HepG2 (cell line): ENCODE results near the gene PDS5B. TPM values are rescaled to one million over a fixed set of nuclear protein-coding genes. Genes with fewer than 3 reads are reported as not detected.

Experiments
- BCL6 ChIP-seq: IDR thresholded peaks from 2 replicates; pipeline ENCODE4 v1.6.1; 2016; ENCODE audit warnings: missing genetic modification reagents, missing compliant biosample characterization
- CTCF ChIP-seq: sonication (generic); formaldehyde crosslinking; IDR thresholded peaks from 2 replicates; pipeline ENCODE4 v1.5.0; 2020; ENCODE audit warnings: mild to moderate bottlenecking, missing genetic modification reagents, moderate library complexity
- ELF3 ChIP-seq: IDR thresholded peaks from 2 replicates; pipeline ENCODE4 v1.6.1; 2016; ENCODE audit warnings: missing genetic modification reagents, missing compliant biosample characterization
- KDM5A ChIP-seq: fragments of 200-600 bp; sonication (generic); IDR thresholded peaks from 2 replicates; pipeline ENCODE4 v1.7.0; 2018; ENCODE audit warnings: antibody characterized with exemption, mild to moderate bottlenecking, low read length, borderline replicate concordance
- MZF1 ChIP-seq: sonication (generic); formaldehyde crosslinking; IDR thresholded peaks from 2 replicates; pipeline ENCODE4 v1.8.1; 2023; ENCODE audit warnings: mild to moderate bottlenecking, missing genetic modification reagents, borderline replicate concordance
- PHF21A ChIP-seq: sonication (generic); formaldehyde crosslinking; IDR thresholded peaks from 2 replicates; pipeline ENCODE4 v1.5.0; 2020; ENCODE audit warnings: mild to moderate bottlenecking, missing genetic modification reagents
- PHF8 ChIP-seq: sonication (generic); formaldehyde crosslinking; IDR thresholded peaks from 2 replicates; pipeline ENCODE4 v1.5.0; 2020; ENCODE audit warnings: missing genetic modification reagents
- SIN3A ChIP-seq: IDR thresholded peaks from 2 replicates; pipeline ENCODE4 v1.6.1; 2011; ENCODE audit warnings: low read depth, mild to moderate bottlenecking, control low read depth, low read length, borderline replicate concordance
- SMAD1 ChIP-seq: sonication (generic); formaldehyde crosslinking; IDR thresholded peaks from 2 replicates; pipeline ENCODE4 v1.4.0; 2020; ENCODE audit warnings: missing genetic modification reagents, low read depth, mild to moderate bottlenecking, borderline replicate concordance
- ZHX1 ChIP-seq: sonication (generic); formaldehyde crosslinking; IDR thresholded peaks from 2 replicates; pipeline ENCODE4 v1.8.1; 2022; ENCODE audit warnings: low read depth, mild to moderate bottlenecking, missing genetic modification reagents
- ZNF350 ChIP-seq: sonication (generic); formaldehyde crosslinking; IDR thresholded peaks from 2 replicates; pipeline ENCODE4 v1.4.0; 2020; ENCODE audit warnings: mild to moderate bottlenecking, low read depth, missing genetic modification reagents, borderline replicate concordance
- polyA plus RNA-seq, 8 experiments: library from polyadenylated mRNA; depleted of rRNA in 3 of 8; stranded (reverse) in 7 of 8; unstranded in 1 of 8; fragments of >200 nt; fragmentation: Illumina TruSeq in 4 of 8; extraction: Trizol in 4 of 8; gene quantifications; 2 replicates each; pipeline versions ENCODE4 v1.2.1 to v1.2.3, GENCODE V29; 2011 to 2016; ENCODE audit warnings: low read depth in 4 of 8, missing spikeins in 1 of 8, mixed read lengths in 1 of 8; ENCODE audit not compliant: insufficient read depth in 1 of 8
- total RNA-seq, 5 experiments: library from RNA; depleted of rRNA; stranded (reverse); fragments of >200 nt; fragmentation: Illumina TruSeq; extraction: Trizol; gene quantifications; 2 replicates each; pipeline ENCODE4 v1.2.3, GENCODE V29; 2016; ENCODE audit warnings: low read depth in 1 of 5
- TF ChIP-seq, protein P1 (sequence below): sonication (generic); formaldehyde crosslinking; IDR thresholded peaks from 2 replicates; pipeline ENCODE4 v1.5.0; 2020; ENCODE audit warnings: mild to moderate bottlenecking, missing genetic modification reagents
- TF ChIP-seq, protein P2 (sequence below): sonication (generic); formaldehyde crosslinking; IDR thresholded peaks from 2 replicates; pipeline ENCODE4 v1.8.0; 2022; ENCODE audit warnings: missing genetic modification reagents, mild to moderate bottlenecking, inconsistent platforms, borderline replicate concordance
- TF ChIP-seq, protein P3 (sequence below): sonication (generic); formaldehyde crosslinking; IDR thresholded peaks from 2 replicates; pipeline ENCODE4 v1.5.1; 2020; ENCODE audit warnings: missing genetic modification reagents, mild to moderate bottlenecking, borderline replicate concordance
- TF ChIP-seq, protein P4 (sequence below): IDR thresholded peaks from 2 replicates; pipeline ENCODE4 v1.6.1; 2016; ENCODE audit warnings: missing biosample characterization, missing genetic modification reagents, low read depth

The PDS5B gene
- total and polyA plus RNA-seq, 2 of the 13 experiments (the other 11 are each of a cell fraction or from before 2014, with no cell fraction given), result 5.8 to 24.6 TPM

DNA sequence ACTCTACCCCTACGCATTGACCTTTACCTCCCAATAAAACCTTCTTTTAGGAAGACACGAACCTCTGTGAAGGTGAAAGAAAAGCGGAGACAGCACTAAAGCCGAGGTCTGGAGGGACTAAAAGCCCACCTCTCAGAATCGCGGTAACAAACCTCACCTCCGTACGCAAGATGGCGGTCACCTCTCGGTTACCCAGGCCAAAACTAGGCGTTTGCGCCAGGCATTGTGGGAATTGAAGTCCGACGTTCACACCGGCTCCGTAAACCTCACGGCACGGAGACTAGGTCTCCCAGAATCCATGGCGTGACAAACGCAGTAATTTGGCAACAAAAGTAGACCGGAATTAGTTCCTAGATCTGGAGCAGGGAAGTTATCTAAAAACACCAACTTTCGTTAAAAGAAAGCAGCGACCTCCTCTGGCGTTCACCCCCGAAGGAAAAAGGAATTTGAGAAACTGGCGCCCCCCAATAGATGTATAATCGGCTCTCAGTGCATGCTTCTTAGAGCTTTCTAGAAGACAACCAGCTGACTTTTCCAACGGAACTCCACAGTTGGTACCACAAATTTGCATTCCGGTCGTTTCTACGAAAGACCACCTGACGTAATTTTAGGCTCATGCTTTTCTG, 47.5 kb upstream of the PDS5B start, which contains the start of gene N4BP2L2 (continued):
- TF ChIP-seq KDM5A (peak; percentile 86), CTCF (CRISPR knock-in tag) (peak; percentile 78), MZF1 (CRISPR knock-in tag) (no peak), ELF3 (CRISPR knock-in tag) (peak; percentile 79), PHF8 (peak; percentile 76), ZNF350 (CRISPR knock-in tag) (peak; percentile 84; the same call in 1 of the 2 replicates), SMAD1 (CRISPR knock-in tag) (no peak), SIN3A (0 out of 2 replicates have a peak, but pooled peaks have one; percentile 48), PHF21A (CRISPR knock-in tag) (peak; percentile 58; the same call in 1 of the 2 replicates), ZHX1 (CRISPR knock-in tag) (peak; percentile 93), BCL6 (peak; percentile 74)
- TF ChIP-seq, protein P1, sequence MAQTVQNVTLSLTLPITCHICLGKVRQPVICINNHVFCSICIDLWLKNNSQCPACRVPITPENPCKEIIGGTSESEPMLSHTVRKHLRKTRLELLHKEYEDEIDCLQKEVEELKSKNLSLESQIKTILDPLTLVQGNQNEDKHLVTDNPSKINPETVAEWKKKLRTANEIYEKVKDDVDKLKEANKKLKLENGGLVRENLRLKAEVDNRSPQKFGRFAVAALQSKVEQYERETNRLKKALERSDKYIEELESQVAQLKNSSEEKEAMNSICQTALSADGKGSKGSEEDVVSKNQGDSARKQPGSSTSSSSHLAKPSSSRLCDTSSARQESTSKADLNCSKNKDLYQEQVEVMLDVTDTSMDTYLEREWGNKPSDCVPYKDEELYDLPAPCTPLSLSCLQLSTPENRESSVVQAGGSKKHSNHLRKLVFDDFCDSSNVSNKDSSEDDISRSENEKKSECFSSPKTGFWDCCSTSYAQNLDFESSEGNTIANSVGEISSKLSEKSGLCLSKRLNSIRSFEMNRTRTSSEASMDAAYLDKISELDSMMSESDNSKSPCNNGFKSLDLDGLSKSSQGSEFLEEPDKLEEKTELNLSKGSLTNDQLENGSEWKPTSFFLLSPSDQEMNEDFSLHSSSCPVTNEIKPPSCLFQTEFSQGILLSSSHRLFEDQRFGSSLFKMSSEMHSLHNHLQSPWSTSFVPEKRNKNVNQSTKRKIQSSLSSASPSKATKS (CRISPR knock-in tag), result peak; percentile 51; the same call in 1 of the 2 replicates
- TF ChIP-seq, protein P2, sequence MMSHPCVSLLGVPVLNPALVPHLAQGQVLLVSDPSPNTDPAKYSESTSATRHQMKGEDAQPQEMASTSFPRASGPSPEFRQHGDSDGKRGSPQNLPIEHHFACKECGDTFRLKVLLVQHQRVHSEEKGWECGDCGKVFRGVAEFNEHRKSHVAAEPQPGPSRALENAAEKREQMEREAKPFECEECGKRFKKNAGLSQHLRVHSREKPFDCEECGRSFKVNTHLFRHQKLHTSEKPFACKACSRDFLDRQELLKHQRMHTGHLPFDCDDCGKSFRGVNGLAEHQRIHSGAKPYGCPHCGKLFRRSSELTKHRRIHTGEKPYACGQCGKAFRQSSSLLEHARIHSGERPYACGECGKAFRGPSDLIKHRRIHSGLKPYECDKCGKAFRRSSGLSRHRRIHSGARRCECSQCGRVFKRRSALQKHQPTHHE (CRISPR knock-in tag), result no peak
- TF ChIP-seq, protein P3, sequence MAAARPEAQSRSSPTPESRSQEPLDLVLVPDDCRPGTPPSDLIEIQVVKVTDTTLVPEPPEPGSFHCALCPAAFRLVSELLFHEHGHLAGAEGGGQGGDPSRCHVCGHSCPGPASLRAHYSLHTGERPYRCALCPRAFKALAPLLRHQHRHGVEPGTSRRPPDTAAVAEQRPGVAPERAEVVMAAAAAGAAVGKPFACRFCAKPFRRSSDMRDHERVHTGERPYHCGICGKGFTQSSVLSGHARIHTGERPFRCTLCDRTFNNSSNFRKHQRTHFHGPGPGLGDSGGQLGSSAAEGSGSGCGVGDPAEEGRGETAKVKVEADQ (CRISPR knock-in tag), result 0 out of 2 replicates have a peak, but pooled peaks have one; percentile 30
- TF ChIP-seq, protein P4, sequence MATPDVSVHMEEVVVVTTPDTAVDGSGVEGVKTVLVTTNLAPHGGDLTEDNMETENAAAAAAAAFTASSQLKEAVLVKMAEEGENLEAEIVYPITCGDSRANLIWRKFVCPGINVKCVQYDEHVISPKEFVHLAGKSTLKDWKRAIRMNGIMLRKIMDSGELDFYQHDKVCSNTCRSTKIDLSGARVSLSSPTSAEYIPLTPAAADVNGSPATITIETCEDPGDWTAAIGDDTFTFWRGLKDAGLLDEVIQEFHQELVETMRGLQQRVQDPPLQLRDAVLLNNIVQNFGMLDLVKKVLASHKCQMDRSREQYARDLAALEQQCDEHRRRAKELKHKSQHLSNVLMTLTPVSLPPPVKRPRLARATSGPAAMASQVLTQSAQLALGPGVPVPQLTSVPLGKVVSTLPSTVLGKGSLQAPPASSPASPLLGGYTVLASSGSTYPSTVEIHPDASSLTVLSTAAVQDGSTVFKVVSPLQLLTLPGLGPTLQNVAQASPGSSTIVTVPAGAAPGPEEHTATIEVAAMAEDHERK (CRISPR knock-in tag), result peak; percentile 90
